GM12864 (cell line): ENCODE data around the gene ACP7.

Source experiments
- DNase-seq: peaks from one replicate; pipeline ENCODE4 v3.0.0-alpha.2; 2011; ENCODE audit warnings: low read depth
- H3K4me3 ChIP-seq: 2 replicates; pipeline ENCODE4 v1.5.1; 2011; ENCODE audit warnings: mild to moderate bottlenecking, low read depth, low read length, control low read depth
- CTCF ChIP-seq: IDR thresholded peaks from 2 replicates; pipeline ENCODE4 v1.5.1; 2011; ENCODE audit warnings: low read depth, mild to moderate bottlenecking, moderate library complexity, low read length, control low read depth, inconsistent platforms; ENCODE audit errors: missing control alignments

The ACP7 gene

GRCh38 chr19:39148939-39149529 lies 64.9 kb downstream of the ACP7 start:
- no peak for TF ChIP-seq CTCF
- H3K4me3 ChIP-seq: no peak overlapping the region
- no peak for DNase-seq

DNA sequence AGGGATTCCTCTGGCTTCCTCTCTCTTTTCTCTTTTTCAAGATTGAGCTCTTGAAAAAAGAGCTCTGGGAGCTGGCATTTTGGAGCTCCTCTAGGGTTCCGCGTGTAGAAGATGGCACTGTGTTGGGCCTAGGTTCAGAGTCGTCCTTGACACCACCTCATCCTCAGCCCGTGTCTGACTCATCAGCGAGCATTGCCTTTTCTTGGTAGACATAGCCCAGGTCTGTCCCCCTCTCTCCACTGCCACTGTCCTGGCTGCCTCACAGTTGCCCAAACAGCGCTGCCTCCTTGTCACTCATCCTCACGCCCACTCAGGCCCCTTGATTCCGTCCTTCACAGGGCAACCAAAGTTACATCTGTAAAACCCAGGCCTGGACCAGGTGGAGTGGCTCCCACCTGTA lies 66.1 kb downstream of the ACP7 start:
- TF ChIP-seq CTCF: no peak
- H3K4me3 ChIP-seq: no peak overlapping the region
- DNase-seq: no peak

GRCh38 chr19:39150807-39151600 lies 66.8 kb downstream of the ACP7 start:
- DNase-seq: no peak
- H3K4me3 ChIP-seq: no peak overlapping the region
- no peak for TF ChIP-seq CTCF

DNA sequence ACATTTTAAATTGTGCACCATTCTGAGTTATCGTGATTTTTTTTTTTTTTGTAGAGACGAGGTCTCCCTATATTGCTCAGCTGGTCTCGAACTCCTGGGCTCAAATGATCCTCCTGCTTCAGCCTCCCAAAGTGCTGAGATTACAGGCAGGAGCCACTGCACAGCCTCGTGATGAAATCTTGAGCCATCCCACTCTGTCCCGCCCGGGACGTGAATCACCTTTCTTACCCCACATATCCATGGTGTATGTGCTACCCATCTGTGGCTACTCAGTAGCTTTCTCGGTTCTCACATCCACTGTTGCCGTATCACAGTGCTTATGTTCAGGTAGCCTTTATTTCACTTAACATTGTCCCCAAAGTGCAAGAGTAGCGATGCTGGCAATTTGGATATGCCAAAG lies 67.9 kb downstream of the ACP7 start:
- H3K4me3 ChIP-seq: no peak overlapping the region
- no peak for DNase-seq
- no peak for TF ChIP-seq CTCF

GRCh38 chr19:39154100-39154628 lies 70.0 kb downstream of the ACP7 start:
- no peak for TF ChIP-seq CTCF
- no peak overlapping the region for H3K4me3 ChIP-seq
- no peak for DNase-seq

DNA sequence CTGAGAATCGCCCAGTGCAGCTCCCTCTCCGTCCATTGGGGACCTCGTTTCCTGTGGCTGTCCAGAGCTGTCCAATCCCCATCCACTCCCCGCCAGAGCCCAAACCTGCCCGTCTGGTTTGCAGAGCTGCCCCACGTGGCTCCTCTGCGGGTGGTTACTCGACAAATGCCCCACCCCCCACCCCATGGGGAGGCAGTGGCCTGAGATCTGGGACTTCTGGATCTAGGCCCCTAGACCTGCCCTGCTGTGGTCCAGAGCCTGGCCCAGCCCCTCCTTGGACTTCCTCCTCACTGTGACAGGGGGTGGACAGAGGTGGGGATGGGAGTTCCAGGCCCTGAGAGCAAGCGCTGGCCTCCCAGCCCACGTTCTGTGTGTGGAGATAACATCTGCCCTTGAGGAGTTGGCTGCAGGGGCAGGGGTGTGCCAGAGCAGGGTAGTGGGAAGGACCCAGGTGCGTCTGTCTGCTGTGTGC lies 70.5 kb downstream of the ACP7 start:
- no peak for TF ChIP-seq CTCF
- no peak overlapping the region for H3K4me3 ChIP-seq
- DNase-seq: no peak
